Natural killer cell (primary cell): ENCODE measurements around the gene TBX4. TPM values are rescaled to one million over a fixed set of nuclear protein-coding genes. Genes with fewer than 3 reads are reported as not detected.
A peak's percentile ranks its signal among the peaks of the same experiment; 100 is the strongest.

Experiments
- ATAC-seq, 3 donors: fragments of 150-1000 bp in 2 of 3; fragments of 200-7000 bp in 1 of 3; cut with Tn5 transposase; 1 replicate in 1 of 3; 2 replicates in 2 of 3; pipeline ENCODE4 v1.10.0; 2021; ENCODE audit warnings: mild to moderate bottlenecking in 2 of 3, moderate library complexity in 2 of 3
- DNase-seq, 2 donors: peaks; one replicate each; pipeline versions ENCODE4 v3.0.0 to v3.0.0-alpha.2; 2013 to 2021; ENCODE audit warnings: mixed read lengths in 1 of 2
- H3K27ac ChIP-seq: one replicate; pipeline ENCODE4 v1.5.1; 2013; ENCODE audit warnings: mild to moderate bottlenecking, low read length
- H3K27me3 ChIP-seq: one replicate; pipeline ENCODE4 v1.6.1; 2013; ENCODE audit warnings: low read length; ENCODE audit not compliant: control insufficient read depth, insufficient read depth
- H3K36me3 ChIP-seq: one replicate; pipeline ENCODE4 v1.6.1; 2013; ENCODE audit warnings: low read length; ENCODE audit not compliant: control insufficient read depth, insufficient read depth
- H3K4me1 ChIP-seq: one replicate; pipeline ENCODE4 v1.6.1; 2013; ENCODE audit warnings: low read length; ENCODE audit not compliant: control insufficient read depth, insufficient read depth
- H3K4me3 ChIP-seq: one replicate; pipeline ENCODE4 v1.5.1; 2013; ENCODE audit warnings: low read length
- H3K9me3 ChIP-seq: one replicate; pipeline ENCODE4 v1.6.1; 2013; ENCODE audit warnings: low read length; ENCODE audit not compliant: control insufficient read depth, insufficient read depth
- H3K27ac Mint-ChIP-seq, 2 donors: one replicate each; pipeline ENCODE4 v1.8.0; 2022; ENCODE audit warnings: mild to moderate bottlenecking in 2 of 2, mixed read lengths in 2 of 2, moderate library complexity in 1 of 2
- H3K27me3 Mint-ChIP-seq, 2 donors: one replicate each; pipeline ENCODE4 v1.8.0; 2022; ENCODE audit warnings: low read depth in 2 of 2, mixed read lengths in 2 of 2
- H3K36me3 Mint-ChIP-seq: one replicate; pipeline ENCODE4 v1.8.0; 2022; ENCODE audit warnings: mixed read lengths
- H3K4me1 Mint-ChIP-seq, 2 donors: one replicate each; pipeline ENCODE4 v1.8.0; 2022; ENCODE audit warnings: mixed read lengths in 2 of 2
- H3K4me3 Mint-ChIP-seq: one replicate; pipeline ENCODE4 v1.8.0; 2022; ENCODE audit warnings: mild to moderate bottlenecking, moderate library complexity, mixed read lengths
- H3K9me3 Mint-ChIP-seq, 2 donors: one replicate each; pipeline ENCODE4 v1.8.0; 2022; ENCODE audit warnings: mixed read lengths in 2 of 2
- CTCF ChIP-seq: fragments of 200-600 bp; IDR thresholded peaks from one replicate; pipeline ENCODE4 v1.8.0; 2022; ENCODE audit warnings: antibody characterized with exemption
- WGBS: methylation state at CpG from one replicate; pipeline ENCODE4 v1.1.7; 2013; ENCODE audit warnings: missing lambda C conversion rate; ENCODE audit not compliant: insufficient coverage; 5-methylcytosine and 5-hydroxymethylcytosine counted together
- intact Hi-C: fragments of 100-400 bp; cut with micrococcal nuclease; formaldehyde crosslinking; loops from one replicate; pipeline ENCODE4 v1.14.2; 2022
- total RNA-seq, 4 donors: library from RNA; stranded (reverse); fragments of 120-200 nt in 1 of 4; gene quantifications; one replicate each; pipeline versions ENCODE4 v1.2.3 to v1.2.4, GENCODE V29; 2013 to 2022

TBX4 gene
- total RNA-seq, 3 donors from 2014 or later (not counting 1 experiment from before 2014, with no cell fraction given), result not detected

DNA sequence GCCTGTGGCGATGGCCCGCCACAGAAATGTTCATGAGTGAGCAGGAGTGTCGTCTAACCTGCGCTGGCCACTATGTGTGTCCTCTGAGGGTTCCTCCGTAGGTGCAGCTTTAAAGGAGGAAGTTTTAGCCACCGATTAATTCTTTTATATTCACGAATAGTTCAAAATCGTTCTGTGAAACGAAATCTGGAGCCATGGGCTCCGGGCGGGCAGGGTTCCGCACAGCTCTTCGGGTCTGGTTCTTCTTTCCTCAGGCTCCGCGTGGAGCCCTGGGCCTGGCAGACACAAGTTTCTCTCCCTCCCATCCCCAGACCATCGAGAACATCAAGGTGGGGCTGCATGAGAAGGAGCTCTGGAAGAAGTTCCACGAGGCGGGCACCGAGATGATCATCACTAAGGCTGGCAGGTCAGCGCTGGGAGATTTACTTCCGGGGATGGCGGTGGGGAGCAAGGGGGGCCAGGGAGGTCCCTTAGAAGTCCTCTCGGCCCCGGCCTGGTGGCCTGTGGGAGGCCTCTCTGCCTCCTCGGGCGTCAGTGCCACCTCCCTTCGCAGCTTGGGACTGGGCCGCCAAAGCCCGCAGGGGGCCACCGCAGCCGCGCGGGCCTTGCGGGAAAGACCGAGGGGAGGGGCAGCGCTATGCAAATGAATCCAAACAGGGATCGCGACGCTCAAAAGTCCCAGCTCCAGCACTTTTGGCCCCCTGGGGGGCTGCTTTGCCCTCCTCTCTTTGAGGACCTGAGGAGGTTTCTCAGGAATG, 5.2 kb downstream of the TBX4 start:
- ATAC-seq (no peak), DNase-seq (peak in 1 of 2 donors; percentile 13)
- TF ChIP-seq CTCF, result no peak
- Mint-ChIP-seq H3K27ac (no peak overlapping the region), H3K4me3 (peak overlapping the region; percentile 52), H3K4me1 (peaks cover 9 to 27% of the 10 kb centered on the region in 2 donors), H3K27me3 (peaks cover 77 to 84% of the 10 kb centered on the region in 2 donors), H3K36me3 (peaks cover 8% of the 10 kb centered on the region), H3K9me3 (no peaks in the 10 kb centered on the region)
- Histone ChIP-seq H3K27me3 (peaks cover 38% of the 10 kb centered on the region), H3K4me1 (peaks cover 16% of the 10 kb centered on the region), H3K36me3 (no peaks in the 10 kb centered on the region), H3K9me3 (no peaks in the 10 kb centered on the region), H3K27ac (no peak overlapping the region), H3K4me3 (no peak overlapping the region)
- intact Hi-C loops, result no loop called here
- WGBS, result 7% methylated on average over 38 of the region's 39 CpGs

DNA sequence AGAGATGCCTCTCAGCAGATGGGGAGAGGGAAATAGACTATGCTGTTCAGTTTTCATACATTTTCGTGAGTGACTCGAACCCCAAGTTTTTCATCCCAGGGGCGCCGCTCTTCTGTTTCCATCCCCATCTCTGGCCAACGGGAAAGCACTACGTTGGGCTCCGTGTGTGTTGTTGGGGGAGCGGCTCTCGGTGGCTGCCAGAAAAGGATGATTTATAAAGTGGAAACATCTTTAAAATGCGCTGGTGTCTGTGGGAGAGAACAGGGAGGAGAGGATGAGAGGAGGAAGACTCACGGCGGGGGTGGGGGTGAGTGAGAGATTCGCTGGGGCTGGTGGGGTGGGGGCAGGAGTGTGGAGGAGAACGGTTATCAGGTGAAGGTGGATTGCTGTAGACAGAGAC, 5.8 kb downstream of the TBX4 start:
- peaks cover 12% of the 10 kb centered on the region for H3K4me1 ChIP-seq
- H3K4me3 ChIP-seq, result no peak overlapping the region
- no peak for TF ChIP-seq CTCF
- no peak overlapping the region for H3K27ac ChIP-seq
- Mint-ChIP-seq H3K4me3 (no peak overlapping the region), H3K27me3 (peaks cover 77 to 84% of the 10 kb centered on the region in 2 donors), H3K9me3 (no peaks in the 10 kb centered on the region), H3K36me3 (peaks cover 8% of the 10 kb centered on the region), H3K4me1 (peaks cover 9 to 27% of the 10 kb centered on the region in 2 donors), H3K27ac (no peak overlapping the region)
- WGBS, result 13% methylated on average over 14 of the region's 14 CpGs
- no peaks in the 10 kb centered on the region for H3K36me3 ChIP-seq
- no peak for ATAC-seq
- no peaks in the 10 kb centered on the region for H3K9me3 ChIP-seq
- peaks cover 34% of the 10 kb centered on the region for H3K27me3 ChIP-seq
- no peak for DNase-seq
- intact Hi-C loops, result no loop called here

DNA sequence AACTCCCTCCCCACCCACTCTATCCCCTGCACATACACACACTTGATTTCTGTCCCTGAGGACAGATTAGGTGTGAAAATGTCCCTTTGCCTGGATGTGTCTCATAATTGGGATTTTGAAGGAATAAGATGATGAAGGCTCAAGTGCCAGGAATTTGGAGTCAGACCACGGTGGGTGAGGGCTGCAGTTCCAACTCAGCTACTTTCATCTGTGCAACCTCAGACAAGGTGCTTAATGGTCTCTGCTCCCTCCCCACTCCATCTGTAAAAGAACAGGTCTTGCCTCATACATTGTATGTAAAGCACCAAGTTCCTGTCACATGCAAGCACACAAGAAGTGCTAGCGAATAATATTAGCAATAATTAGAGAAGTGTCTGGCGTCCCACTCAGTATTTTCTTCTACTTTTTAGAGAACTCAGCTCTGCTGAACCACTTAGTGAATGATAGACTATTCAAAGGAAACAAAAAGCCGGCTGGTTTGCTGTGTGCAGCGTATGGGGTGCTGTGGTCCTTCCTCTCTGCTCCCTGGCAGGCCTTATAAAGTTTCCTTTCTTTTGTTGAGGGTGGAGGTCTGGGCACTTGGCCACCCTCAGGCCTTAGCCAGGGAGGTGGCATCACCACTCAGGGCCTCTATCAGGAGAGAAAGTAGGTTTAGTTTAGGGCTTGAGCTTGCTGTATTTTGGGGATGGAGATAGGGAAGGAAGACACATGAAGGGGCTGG, 6.4 kb downstream of the TBX4 start:
- H3K27ac ChIP-seq, result no peak overlapping the region
- H3K36me3 Mint-ChIP-seq, result peaks cover 8% of the 10 kb centered on the region
- H3K9me3 ChIP-seq, result no peaks in the 10 kb centered on the region
- intact Hi-C loops, result no loop called here
- no peak for TF ChIP-seq CTCF
- peaks cover 77 to 83% of the 10 kb centered on the region in 2 donors for H3K27me3 Mint-ChIP-seq
- peaks cover 12% of the 10 kb centered on the region for H3K4me1 ChIP-seq
- H3K36me3 ChIP-seq, result no peaks in the 10 kb centered on the region
- WGBS, result 13% methylated on average over 5 of the region's 5 CpGs
- H3K27me3 ChIP-seq, result peaks cover 32% of the 10 kb centered on the region
- no peak overlapping the region for H3K4me3 ChIP-seq
- DNase-seq (no peak), ATAC-seq (no peak)
- peaks cover 9 to 25% of the 10 kb centered on the region in 2 donors for H3K4me1 Mint-ChIP-seq
- H3K27ac Mint-ChIP-seq, result no peak overlapping the region
- H3K4me3 Mint-ChIP-seq, result peak overlapping the region; percentile 21
- H3K9me3 Mint-ChIP-seq, result no peaks in the 10 kb centered on the region
